NCI-H1694 (cell line): ENCODE measurements around the gene FLNA.
"Not testable (repeated sequence)": the region's sequence is repeated elsewhere in the genome, so short reads cannot be mapped to it uniquely, and the experiment has no call there.

ENCODE experiments used
- DNase-seq: peaks from one replicate; lab custom pipeline; 2025; lab: John Stamatoyannopoulos, UW

FLNA gene

DNA sequence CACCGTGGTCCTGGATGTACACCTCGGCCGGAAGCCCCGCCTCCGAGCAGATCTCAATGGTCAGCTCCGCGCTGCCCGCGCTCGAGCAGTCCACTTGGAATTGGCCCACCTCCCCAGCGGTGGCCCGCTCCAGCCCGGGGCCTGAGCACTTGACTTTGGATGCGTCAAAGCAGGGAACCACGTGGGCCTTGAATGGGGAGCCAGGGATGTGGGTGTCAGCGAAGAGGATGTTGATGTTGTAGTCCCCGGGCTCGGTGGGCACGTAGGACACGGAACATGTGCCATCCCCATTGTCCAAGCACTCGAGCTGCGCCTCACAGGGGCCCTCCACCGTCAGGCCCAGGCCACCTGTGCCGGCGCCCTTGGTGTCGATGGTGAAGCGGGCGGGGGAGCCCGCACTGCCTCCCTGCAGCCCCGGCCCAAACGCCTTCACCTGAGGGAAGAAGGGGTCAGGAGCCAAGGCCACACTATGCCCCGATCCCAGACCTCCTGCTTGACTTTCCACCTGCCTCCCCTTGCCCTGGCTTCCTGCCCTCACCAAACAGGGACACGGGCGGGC is 14.2 kb downstream of the FLNA start:
- no peak for DNase-seq

DNA sequence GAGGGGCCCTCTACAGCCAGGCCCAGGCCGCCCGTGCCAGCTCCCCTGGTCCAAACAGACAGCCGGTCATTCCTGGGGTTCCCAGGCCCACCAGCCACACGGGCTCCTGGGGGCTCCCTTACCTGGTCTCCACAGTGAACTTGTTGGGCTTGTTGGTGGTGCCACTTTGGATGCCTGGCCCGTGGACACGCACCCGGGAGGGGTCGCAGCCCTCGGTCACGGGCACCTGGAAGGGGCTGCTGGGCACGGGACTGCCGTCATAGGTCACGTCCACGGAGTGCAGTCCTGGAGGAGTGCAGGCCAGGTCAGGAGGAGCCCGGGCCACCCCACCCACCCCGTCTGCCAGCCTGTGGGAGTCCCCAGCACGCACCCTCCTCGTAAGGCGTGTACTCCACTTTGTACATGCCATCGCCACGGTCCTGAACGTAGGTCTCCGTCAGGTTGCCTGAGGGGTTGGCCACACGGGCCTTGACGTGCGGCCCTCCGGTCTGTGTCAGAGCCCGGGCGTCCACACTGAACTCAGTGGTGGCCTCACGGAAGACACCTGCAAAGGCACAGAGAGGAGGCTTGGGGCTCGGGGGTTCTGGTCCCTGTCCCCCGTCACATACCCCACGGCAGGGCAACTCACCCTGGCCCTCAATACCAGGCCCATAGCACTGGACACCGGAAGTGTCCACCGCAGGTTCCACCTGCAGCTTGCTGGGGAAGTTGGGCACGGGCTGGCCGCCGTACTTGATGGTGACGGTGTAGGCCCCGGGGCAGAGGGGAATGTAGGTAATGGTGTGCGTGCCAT is 14.9 kb downstream of the FLNA start:
- DNase-seq: no peak

DNA sequence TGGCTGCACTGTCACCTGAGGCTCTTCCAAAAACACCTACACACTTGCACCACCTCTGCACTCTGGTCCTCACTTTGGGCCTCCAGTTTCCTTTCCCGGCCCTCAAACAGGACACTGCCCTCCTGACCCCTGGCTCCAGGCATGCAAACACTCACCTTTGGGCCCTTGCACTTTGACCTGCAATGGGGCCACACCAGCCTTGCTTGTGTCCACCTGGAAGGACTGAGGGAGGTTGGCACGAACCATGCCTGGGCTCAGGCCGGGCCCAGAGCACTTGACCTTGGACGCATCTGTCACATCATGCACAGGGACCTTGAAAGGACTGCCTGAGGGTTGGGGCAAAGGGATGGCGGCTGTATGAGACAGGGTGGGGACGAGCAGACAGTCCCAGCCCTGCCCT is 15.6 kb downstream of the FLNA start:
- no peak for DNase-seq

DNA sequence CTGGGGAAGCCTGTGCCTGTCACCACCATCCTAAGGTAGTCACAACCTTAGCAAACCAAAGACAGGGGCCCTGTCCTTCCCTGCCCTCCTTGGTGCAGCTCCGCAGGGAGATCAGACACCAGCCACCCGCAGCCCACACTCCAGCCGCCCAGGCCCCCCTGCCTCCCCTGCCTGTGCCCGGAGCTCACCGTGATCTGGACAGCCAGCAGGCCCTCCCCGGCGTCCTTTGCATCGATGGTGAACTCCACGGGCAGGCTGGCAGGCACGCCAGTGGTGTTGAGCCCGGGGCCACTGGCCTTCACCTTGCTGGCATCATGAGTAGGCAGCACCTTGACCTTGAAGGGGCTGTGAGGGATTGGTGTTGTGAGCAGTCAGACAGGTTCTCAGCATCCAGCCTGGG is 16.4 kb downstream of the FLNA start:
- no peak for DNase-seq

DNA sequence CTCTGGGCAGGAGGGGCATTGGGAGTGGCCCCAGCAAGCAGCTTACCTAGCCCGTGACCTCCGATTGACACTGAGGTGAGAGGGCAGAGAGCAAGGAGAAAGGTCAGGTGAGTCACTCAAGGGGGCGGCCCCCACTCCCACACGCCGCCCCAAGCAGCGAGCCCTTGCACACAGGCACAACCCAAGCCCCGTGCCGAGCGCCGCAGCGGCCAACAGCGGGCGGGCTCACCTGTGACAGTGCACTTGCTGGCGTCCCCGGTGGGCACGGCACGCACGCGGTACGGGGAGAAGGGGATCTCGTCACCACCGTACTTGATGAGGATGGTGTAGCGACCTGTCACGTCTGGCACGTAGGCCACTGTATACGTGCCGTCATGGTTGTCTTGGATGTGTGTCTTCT is 17.2 kb downstream of the FLNA start:
- no peak for DNase-seq

DNA sequence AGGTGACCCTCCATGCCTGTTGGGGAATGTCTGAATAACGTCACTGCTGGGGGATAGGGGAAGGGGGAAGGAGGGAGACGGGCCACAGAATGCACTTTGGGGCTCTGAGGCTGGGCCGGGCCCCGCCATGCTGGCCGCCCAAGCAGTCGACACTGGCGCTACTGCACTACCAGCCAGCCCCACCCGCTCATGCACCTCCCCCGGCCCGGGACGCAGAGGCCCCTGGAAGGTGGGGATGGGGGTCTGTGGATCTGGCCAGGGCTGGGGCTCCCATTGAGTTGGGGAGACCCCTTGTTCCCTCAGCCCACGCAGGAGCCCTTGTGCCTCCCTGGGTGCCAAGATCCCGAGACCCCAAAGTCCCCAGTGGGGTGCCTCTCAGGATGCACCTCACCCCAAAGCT is 17.8 kb downstream of the FLNA start:
- no peak for DNase-seq

DNA sequence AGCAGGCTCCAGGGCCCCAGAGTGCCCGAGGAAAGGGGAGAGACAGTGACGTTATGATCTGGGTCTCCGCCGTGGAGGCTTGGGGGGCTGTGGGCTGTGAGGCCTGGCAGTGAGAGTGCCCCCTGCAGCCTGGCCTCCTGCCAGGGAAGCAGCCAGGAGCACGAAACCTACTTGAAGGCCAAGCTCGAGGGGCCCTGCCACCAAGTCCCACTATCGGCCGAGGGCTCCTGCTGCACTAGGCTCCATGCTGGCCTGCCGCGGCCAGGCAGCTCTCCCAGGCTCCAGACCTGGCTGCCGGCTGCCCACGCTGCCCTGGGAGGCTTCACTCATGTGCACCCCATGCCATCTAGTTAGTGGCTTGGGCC is 18.7 kb downstream of the FLNA start:
- DNase-seq: no peak

DNA sequence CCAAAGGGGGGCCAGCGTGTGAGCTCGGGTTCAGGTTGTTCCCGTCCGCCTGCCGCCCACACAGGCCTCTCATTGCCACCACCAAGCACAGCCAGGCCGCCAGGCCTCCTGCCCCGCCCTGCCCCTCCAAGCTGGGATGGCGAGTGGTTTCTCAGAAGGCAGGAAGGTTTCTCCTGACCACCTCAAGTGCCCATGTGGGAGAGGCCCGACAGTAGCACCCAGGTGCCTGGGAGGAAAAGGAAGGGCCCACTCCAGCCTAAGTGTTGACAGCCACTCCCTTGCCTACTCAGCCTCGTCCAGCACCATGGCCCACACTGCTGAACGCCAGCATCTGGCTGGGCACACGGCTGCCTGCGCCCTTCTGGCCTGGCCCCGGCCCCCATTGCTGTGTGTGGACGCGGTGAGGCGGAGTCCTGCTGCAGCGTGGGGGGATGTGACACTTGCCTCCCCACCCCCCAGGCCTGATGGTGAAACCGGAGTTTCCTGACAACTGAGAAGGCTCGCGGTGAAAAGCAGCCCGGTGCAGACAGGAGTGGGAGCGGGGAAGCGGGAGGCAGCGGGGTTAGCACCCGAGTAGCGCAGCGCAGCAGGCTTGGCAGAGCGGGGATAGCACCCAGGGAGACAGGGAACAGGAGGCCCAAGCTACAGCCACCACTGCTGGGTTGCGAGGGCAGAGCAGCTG is 19.2 kb downstream of the FLNA start:
- no peak for DNase-seq

DNA sequence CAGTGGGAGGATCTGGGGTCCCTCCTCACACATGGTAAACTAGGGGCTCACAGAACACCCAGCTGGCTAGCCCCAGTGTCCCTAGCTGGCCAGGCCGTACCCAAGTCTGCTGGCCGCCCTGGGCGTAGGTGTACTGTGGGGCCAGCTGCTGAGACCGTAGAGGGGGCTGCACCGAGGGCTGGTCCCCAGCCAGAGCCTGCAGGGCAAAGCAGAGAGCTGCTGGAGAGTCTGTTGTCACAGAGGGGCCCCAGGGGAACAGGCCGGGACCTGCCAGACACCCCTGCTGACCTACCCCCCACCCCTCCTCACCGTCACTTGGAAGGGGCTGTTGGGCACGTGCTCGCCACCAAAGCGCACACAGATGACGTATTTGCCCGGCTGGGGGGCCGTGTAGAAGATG is 19.9 kb downstream of the FLNA start:
- DNase-seq: no peak

DNA sequence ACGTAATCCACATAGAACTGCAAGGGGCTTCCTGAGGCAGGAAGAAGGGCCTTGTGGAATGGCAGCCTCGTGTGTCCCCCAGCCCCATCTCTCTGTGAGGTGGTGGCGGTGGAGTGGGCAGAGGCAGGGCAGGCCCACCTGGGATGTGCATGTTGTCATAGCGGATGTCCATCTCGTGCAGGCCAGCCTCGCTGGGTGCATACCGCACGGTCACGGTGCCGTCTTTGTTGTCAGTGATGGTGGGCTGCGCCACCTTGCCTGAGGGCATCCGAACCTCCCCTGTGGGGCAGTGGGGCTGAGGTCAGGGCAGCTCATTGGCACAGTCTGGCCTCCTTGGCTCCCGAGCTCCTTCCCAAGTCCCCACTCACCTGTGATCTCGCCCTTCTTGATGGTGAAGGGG is 20.4 kb downstream of the FLNA start:
- DNase-seq: no peak

DNA sequence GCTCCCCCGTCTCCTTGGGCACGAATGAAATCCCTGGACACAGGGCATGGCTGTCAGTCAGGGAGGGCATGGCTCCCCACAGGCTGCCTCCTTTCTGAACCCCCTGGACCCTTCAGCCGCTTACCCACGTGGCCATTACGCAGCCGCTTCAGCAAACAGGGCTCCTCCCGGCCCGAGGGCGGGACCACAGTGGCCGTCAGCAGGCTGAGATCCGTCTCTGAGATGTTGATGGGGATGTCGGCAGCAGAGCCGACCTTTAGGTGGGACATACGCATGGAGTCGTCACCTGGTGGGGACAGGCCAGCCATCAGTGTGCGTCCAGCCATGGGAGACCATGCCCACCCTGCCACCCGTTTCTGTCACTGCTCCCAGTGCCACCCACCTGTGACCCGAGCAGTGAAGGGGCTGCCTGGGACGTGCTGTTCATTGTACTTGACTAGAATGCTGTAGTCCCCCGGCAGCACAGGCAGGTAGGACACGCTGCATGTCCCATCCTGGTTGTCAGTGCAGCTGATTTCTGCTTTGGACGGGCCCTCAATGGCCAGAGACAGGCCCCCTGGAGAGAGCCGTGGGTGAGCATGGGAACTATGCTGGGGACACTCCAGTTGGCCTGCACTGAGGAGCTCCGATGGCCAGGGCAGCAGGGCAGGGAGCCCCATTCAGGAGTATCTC is 21.1 kb downstream of the FLNA start:
- no peak for DNase-seq

DNA sequence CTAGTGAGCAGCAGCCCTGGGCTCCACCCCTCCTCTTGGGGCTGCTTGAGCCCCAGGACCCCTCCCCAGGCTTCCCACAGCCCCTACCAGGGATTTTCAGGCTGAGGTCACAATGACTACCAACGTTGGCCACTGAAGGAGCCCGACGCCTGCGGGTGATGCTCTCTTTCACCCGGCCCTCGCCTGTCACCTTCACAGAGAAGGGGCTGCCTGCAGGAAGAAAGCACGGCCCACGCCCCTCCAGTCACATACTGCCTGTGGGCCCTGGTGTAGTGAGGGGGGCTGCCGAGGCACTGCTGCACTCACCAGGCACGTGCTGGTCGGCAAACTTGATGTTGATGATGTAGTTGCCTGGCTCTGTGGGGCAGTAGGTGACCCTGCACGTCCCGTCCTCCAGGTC is 22.0 kb downstream of the FLNA start:
- DNase-seq: no peak

DNA sequence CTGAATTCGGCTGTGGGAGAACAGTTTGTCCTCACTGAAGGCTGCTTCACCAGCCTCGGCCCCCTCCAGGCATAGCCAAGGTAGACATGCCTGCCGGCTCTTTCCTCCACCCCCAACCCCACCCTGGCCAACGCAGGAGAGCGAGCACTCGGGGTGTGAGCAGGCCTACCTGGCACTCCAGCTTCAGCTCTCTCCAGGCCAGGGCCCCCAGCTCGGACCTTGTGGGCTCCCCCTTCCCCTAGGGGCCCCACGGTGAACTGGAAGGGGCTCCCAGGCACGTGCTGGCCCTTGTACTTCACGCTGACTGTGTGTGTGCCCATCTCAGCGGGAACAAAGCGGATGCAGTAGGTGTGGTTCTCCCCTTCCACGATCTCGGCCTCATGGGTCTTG is 22.4 kb downstream of the FLNA start:
- no peak for DNase-seq

DNA sequence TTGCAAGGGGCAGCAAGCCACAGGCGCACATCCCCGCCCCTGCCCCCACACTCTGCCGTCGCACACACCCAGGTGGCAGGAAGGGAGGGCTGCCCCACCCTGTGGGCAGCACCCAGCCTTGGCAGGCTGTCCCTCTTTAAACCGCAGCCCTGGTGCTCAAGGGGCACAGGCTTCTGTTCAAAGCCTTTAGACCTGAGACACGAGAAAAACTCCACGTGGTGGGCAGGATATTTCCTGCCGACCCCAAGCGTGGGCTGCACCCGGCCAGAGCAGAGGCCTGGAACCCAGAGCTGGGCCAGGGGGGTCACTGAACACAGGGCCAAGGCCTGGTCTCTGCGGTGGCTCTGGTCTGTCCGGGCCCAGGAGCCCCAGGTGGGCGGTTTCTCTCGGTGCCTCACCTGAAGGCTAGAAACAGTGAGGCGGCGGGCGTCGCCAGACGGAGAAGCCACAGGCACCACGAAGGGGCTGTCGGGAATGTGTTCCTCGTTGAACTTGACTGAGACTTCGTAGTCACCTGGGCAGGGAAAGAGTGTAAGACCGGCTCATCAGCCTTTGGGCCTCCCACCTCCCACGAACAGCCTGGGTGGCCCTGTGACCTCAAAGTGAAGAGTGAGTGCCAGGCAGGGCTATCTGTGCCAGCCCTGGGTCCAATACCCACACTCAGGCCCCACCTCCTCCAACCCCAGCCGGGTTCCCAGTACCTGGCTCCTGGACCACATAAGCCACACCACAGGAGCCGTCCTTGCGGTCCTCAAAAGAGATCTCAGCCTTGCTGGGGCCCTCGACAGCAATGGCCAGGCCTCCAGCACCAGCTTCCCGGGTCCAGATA is 23.0 kb downstream of the FLNA start:
- no peak for DNase-seq

DNA sequence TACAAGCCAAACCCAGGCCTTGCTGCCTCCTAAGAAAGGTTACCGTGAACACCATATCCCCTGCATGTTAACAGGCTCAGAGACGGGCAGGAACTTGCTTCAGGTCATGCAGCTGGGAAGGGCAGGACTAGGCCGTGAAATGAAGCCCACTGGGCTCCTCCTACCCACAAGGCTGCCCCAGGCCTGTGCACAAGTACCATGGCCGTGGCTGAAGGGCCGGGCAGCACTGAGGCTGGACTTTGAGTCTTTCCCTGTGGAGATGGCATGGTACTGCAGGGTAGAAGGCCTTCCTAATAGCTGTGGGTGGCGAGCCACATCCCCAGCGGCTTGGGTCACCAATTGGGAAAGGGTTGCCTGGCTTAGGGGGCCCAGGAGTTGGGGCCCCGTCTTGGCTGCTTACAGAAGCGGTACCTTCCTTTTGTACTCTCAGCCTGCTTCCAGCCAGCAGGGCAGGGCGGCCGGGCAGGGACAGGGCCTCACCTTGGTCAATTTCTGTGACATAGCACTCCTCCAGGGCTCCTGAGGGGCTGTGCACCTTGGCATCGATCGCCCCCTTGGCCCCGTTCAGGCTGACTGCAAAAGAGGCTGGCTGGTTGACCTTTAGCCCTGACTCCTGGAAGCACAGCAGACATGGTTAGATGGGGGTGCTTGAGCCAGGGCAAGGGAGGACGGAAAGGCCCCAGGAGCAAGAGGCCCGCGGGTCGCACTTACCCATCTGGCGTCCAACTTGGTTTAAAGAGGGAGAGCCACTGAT is 23.8 kb downstream of the FLNA start:
- no peak for DNase-seq

DNA sequence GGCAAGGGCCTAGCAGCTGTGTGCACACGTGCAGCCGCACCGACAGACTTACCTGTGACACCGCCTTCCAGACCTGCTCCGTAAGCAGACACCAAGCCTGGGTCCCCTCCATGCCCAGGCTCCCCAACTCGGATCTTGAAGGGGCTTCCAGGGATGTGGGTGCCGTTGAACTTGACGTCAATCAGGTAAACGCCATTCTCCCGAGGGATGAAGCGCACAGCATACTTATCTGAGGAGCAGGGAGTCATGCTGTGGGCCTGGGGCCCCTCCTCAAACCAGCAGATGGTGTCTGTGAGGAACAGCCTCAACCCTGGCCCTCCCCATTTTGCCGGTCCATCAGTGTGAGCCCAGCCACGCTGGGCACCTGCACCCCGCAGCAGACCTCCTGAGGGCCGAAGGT is 24.5 kb downstream of the FLNA start:
- DNase-seq: no peak

DNA sequence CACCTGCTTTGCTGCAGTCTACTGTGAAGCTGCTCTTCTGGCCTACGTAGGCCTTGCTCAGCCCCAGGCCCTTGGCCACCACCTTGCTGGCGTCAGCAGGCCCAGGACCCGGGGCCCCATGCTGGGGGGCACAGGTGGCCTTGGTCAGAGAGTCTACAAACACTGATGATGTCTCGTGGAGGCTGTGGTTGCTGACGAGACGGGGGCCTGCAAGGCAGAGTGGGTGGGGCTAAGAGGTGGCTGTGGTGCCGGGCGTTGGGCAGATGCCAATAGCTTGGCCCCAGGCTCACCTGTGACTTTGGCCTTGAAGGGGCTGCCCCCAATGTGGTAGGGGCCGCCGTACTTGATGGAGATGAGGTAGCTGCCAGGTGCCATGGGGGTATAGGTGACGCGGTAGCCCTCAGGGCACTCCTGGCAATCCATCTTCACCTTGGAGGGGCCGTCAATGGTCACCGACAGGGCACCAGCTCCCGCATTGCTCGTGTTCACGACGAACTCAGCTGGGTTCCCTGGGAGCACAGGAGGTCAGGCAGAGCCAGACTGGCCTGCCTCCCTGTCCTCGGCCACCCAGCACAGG is 25.0 kb downstream of the FLNA start:
- DNase-seq: no peak

DNA sequence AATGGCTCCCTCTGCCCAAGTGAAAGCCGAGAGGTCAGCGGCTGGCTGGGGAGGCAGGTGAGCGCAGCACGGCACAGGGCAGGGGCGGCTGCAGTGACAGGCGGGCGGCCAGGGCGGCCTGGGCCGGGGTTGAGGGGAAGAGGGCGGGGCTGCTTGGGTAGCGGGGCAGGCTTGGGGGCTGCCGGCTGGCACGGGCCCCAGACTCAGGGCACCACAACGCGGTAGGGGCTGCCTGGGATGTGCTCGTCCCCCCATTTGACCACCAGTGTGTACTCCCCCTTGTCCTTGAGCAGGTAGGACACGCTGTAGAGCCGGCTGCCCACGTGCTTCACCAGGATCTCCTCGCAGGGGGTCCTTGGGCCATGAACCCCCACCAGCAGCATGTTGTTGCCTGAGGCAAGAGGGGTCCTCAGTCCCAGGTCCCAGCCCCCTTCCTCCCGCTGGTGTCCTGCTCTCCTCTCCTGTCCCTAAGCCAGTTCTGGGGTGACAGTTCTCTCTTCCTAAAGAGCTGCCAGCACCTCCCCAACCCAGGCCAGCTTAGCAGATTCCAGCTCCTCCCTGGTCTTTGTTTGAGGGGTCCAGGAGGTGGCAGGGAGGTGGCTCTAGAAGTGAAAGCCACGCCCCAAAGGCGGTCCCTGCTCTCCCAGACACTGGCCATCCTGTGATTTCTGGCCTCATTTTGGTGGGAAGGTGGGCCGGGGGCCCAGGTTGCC is 25.6 kb downstream of the FLNA start:
- DNase-seq: no peak

DNA sequence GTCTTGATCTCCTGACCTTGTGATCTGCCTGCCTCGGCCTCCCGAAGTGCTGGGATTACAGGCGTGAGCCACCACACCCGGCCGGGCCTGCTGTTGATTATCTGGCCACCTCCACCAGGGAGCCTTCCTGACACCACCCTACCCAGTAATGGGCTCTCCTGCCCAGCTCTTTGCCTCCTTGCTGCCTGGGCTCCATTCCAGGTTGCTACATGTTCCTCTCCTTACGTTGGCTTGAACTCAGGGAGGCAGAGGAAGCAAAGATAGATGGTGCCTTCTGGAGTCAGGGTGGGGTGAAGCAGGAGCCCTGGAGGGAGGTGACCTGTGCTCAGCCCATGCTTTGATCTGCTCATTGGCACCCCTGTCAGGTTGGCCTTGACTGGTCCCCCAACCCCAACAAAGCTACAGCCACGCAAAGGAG is 26.3 kb downstream of the FLNA start:
- no peak for DNase-seq

DNA sequence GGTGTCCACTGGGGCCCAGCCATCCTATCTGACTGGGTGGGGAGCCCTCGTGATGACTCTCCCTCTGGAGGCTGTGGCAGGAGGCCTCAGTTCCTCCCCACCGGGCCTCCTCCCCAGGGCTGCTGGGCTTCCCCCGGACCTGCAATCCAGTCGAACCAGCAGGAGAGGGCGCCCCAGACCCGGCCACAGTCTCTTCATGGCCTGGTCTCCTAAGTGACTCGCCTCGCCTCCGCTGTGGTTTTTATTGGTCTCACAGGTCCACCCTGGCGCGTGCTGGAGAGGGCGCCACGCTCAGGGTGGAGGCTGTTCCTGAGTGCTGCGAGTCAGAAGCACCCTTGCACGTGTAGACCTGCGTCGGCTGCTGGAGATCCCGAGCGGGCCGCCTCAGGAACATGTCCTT is 30.8 kb downstream of the FLNA start:
- not testable (repeated sequence) for DNase-seq
